T-cell (primary cell): Measurements from ENCODE around the gene C2CD3. TPM values are rescaled to one million over a fixed set of nuclear protein-coding genes. Genes with fewer than 3 reads are reported as not detected.

Experiments
- ATAC-seq, 4 experiments: fragments of 200-7000 bp in 3 of 4; fragments of 150-1000 bp in 1 of 4; cut with Tn5 transposase; replicated peaks in 1 of 4; 1 replicate in 3 of 4; 2 replicates in 1 of 4; pipeline ENCODE4 v1.10.0; 2021; ENCODE audit warnings: moderate library complexity in 3 of 4, mild to moderate bottlenecking in 2 of 4, moderate number of reproducible peaks in 1 of 4
- CTCF ChIA-PET, 2 donors: fragments of 300-600 bp; sonication (Branson Sonifier 250); formaldehyde crosslinking; loops; one replicate each; lab custom pipeline; 2022; ENCODE audit warnings: antibody characterized with exemption in 2 of 2; lab: Charles Lee
- POLR2A ChIA-PET, 2 donors: fragments of 300-600 bp; sonication (Branson Sonifier 250); formaldehyde crosslinking; loops; one replicate each; lab custom pipeline; 2022; ENCODE audit warnings: antibody characterized with exemption in 2 of 2; lab: Charles Lee
- DNase-seq, 35 experiments: peaks; one replicate each; pipeline versions ENCODE4 v3.0.0 to v3.0.0-alpha.2; 2013 to 2023
- H3K27ac ChIP-seq: one replicate; pipeline ENCODE4 v1.5.1; 2013; ENCODE audit warnings: low read length
- H3K27me3 ChIP-seq, 2 experiments: replicated peaks in 1 of 2; 1 replicate in 1 of 2; 2 replicates in 1 of 2; pipeline versions ENCODE4 v1.6.1 to v1.7.0; 2013; ENCODE audit warnings: low read length in 1 of 2, mixed read lengths in 1 of 2; ENCODE audit not compliant: control insufficient read depth in 2 of 2, insufficient read depth in 2 of 2; ENCODE audit errors: extremely low read depth in 1 of 2
- H3K36me3 ChIP-seq, 2 donors: 1 replicate in 1 of 2; 2 replicates in 1 of 2; pipeline versions ENCODE4 v1.6.1 to v1.7.0; 2013; ENCODE audit warnings: low read length in 1 of 2; ENCODE audit not compliant: control insufficient read depth in 2 of 2, insufficient read depth in 1 of 2; ENCODE audit errors: extremely low read depth in 1 of 2
- H3K4me1 ChIP-seq, 2 experiments: 1 replicate in 1 of 2; 2 replicates in 1 of 2; pipeline versions ENCODE4 v1.6.1 to v1.7.0; 2013; ENCODE audit warnings: low read length in 2 of 2, mixed read lengths in 1 of 2; ENCODE audit not compliant: insufficient read depth in 2 of 2, control insufficient read depth in 1 of 2; ENCODE audit errors: extremely low read depth in 1 of 2
- H3K4me3 ChIP-seq, 2 donors: 1 replicate in 1 of 2; 2 replicates in 1 of 2; pipeline versions ENCODE4 v1.5.1 to v1.7.0; 2013; ENCODE audit warnings: mild to moderate bottlenecking in 2 of 2, low read length in 1 of 2, moderate library complexity in 1 of 2; ENCODE audit not compliant: control insufficient read depth in 1 of 2; ENCODE audit errors: extremely low read depth in 1 of 2
- H3K9me3 ChIP-seq: 2 replicates; pipeline ENCODE4 v1.7.0; 2013
- H3K27ac Mint-ChIP-seq, 2 donors: one replicate each; pipeline ENCODE4 v1.8.0; 2020 to 2021; ENCODE audit warnings: mild to moderate bottlenecking in 2 of 2, mixed read lengths in 2 of 2
- H3K27me3 Mint-ChIP-seq, 2 donors: one replicate each; pipeline ENCODE4 v1.8.0; 2021 to 2022; ENCODE audit warnings: mixed read lengths in 2 of 2
- H3K36me3 Mint-ChIP-seq: one replicate; pipeline ENCODE4 v1.8.0; 2021; ENCODE audit warnings: mixed read lengths
- H3K4me1 Mint-ChIP-seq, 3 donors: one replicate each; pipeline ENCODE4 v1.8.0; 2020 to 2022; ENCODE audit warnings: mixed read lengths in 3 of 3, mild to moderate bottlenecking in 1 of 3
- H3K4me3 Mint-ChIP-seq, 3 donors: one replicate each; pipeline ENCODE4 v1.8.0; 2020 to 2022; ENCODE audit warnings: mild to moderate bottlenecking in 3 of 3, mixed read lengths in 3 of 3, moderate library complexity in 3 of 3
- H3K9me3 Mint-ChIP-seq, 3 donors: one replicate each; pipeline ENCODE4 v1.8.0; 2020 to 2022; ENCODE audit warnings: mixed read lengths in 3 of 3
- WGBS: methylation state at CpG from one replicate; pipeline ENCODE4 v1.1.5; 2013; ENCODE audit warnings: missing lambda C conversion rate; ENCODE audit not compliant: insufficient coverage; 5-methylcytosine and 5-hydroxymethylcytosine counted together
- total RNA-seq, 35 experiments: library from RNA in 6 of 35; stranded (reverse) in 6 of 35; fragments of 120-200 nt in 1 of 35; gene quantifications; one replicate each; pipeline versions ENCODE4 v1.2.1 to v1.2.4 and lab custom pipeline; 2013 to 2026

C2CD3 gene
- total RNA-seq, 5 donors from 2014 or later (not counting 1 experiment from before 2014, with no cell fraction given), result 37.0 to 47.7 (median 41.0) TPM

GRCh38 chr11:74094393-74094792 lies 76.4 kb downstream of the C2CD3 start:
- ChIA-PET CTCF (interaction anchor here in 1 of 2 donors (0.6 kb wide), 1 partner anchor 859 kb away, joined by 3 read pairs; no protein-coding TSS in a partner anchor), POLR2A (interaction anchor here in 1 of 2 donors (0.6 kb wide), 1 partner anchor 885 kb away, joined by 3 read pairs; no protein-coding TSS in a partner anchor)
- Histone ChIP-seq H3K36me3 (peaks cover 2 to 74% of the 10 kb centered on the region in 2 donors), H3K4me3 (no peak overlapping the region), H3K27me3 (no peaks in the 10 kb centered on the region), H3K27ac (no peak overlapping the region), H3K9me3 (no peaks in the 10 kb centered on the region), H3K4me1 (no peaks in the 10 kb centered on the region)
- Mint-ChIP-seq H3K4me1 (peaks cover 0 to 7% (median 4%) of the 10 kb centered on the region in 3 donors), H3K4me3 (no peak overlapping the region), H3K9me3 (no peaks in the 10 kb centered on the region), H3K27ac (no peak overlapping the region), H3K36me3 (peaks cover 55% of the 10 kb centered on the region), H3K27me3 (no peaks in the 10 kb centered on the region)
- 100% methylated on average over 4 of the region's 4 CpGs for WGBS
- DNase-seq (no peak), ATAC-seq (no peak)

GRCh38 chr11:74092425-74092824 lies 78.4 kb downstream of the C2CD3 start:
- Mint-ChIP-seq H3K4me1 (no peaks in the 10 kb centered on the region), H3K9me3 (no peaks in the 10 kb centered on the region), H3K27ac (no peak overlapping the region), H3K4me3 (no peak overlapping the region), H3K27me3 (no peaks in the 10 kb centered on the region), H3K36me3 (peaks cover 42% of the 10 kb centered on the region)
- ChIA-PET CTCF (interaction anchor here in 1 of 2 donors (0.6 kb wide), 1 partner anchor 17 kb away, joined by 7 read pairs; no protein-coding TSS in a partner anchor), POLR2A (no interaction called here)
- ATAC-seq (no peak), DNase-seq (no peak)
- no peak overlapping the region for H3K4me3 ChIP-seq
- H3K27me3 ChIP-seq, result no peaks in the 10 kb centered on the region
- H3K27ac ChIP-seq, result no peak overlapping the region
- H3K9me3 ChIP-seq, result no peaks in the 10 kb centered on the region
- 90% methylated on average over 2 of the region's 6 CpGs for WGBS
- no peaks in the 10 kb centered on the region for H3K4me1 ChIP-seq
- H3K36me3 ChIP-seq, result peaks cover 4 to 72% of the 10 kb centered on the region in 2 donors

GRCh38 chr11:74091549-74091948 lies 79.3 kb downstream of the C2CD3 start:
- DNase-seq (no peak), ATAC-seq (no peak)
- POLR2A ChIA-PET, result no interaction called here
- Histone ChIP-seq H3K9me3 (no peaks in the 10 kb centered on the region), H3K4me1 (no peaks in the 10 kb centered on the region), H3K4me3 (no peak overlapping the region), H3K27me3 (no peaks in the 10 kb centered on the region), H3K36me3 (peaks cover 2 to 74% of the 10 kb centered on the region in 2 donors), H3K27ac (no peak overlapping the region)
- WGBS, result no CpG with 5 or more reads among the region's 1 CpG
- Mint-ChIP-seq H3K9me3 (no peaks in the 10 kb centered on the region), H3K36me3 (peaks cover 35% of the 10 kb centered on the region), H3K27me3 (no peaks in the 10 kb centered on the region), H3K27ac (no peak overlapping the region), H3K4me3 (no peak overlapping the region), H3K4me1 (no peaks in the 10 kb centered on the region)
- CTCF ChIA-PET, result no interaction called here

GRCh38 chr11:74090701-74091100 lies 80.1 kb downstream of the C2CD3 start:
- DNase-seq, result peak in 1 of 35 experiments; percentile 34
- H3K9me3 Mint-ChIP-seq, result no peaks in the 10 kb centered on the region
- H3K36me3 Mint-ChIP-seq, result peaks cover 35% of the 10 kb centered on the region
- H3K4me3 Mint-ChIP-seq, result no peak overlapping the region
- ChIA-PET CTCF (no interaction called here), POLR2A (no interaction called here)
- H3K27me3 Mint-ChIP-seq, result no peaks in the 10 kb centered on the region
- Histone ChIP-seq H3K36me3 (peaks cover 2 to 75% of the 10 kb centered on the region in 2 donors), H3K4me3 (no peak overlapping the region), H3K9me3 (no peaks in the 10 kb centered on the region), H3K4me1 (no peaks in the 10 kb centered on the region), H3K27ac (no peak overlapping the region), H3K27me3 (no peaks in the 10 kb centered on the region)
- WGBS, result 90% methylated on average over 2 of the region's 3 CpGs
- peak in 1 of 4 experiments; percentile 43 for ATAC-seq
- H3K4me1 Mint-ChIP-seq, result peaks cover 0 to 2% (median 0%) of the 10 kb centered on the region in 3 donors
- no peak overlapping the region for H3K27ac Mint-ChIP-seq

GRCh38 chr11:74086242-74086884 lies 84.4 kb downstream of the C2CD3 start:
- no peaks in the 10 kb centered on the region for H3K4me1 ChIP-seq
- no peak overlapping the region for H3K27ac Mint-ChIP-seq
- H3K27ac ChIP-seq, result no peak overlapping the region
- no peaks in the 10 kb centered on the region for H3K27me3 ChIP-seq
- no peaks in the 10 kb centered on the region for H3K9me3 ChIP-seq
- H3K4me3 Mint-ChIP-seq, result no peak overlapping the region
- ATAC-seq (peak in 1 of 4 experiments; percentile 62), DNase-seq (peak in 1 of 35 experiments; percentile 10)
- WGBS, result no CpG with 5 or more reads among the region's 5 CpGs
- no peaks in the 10 kb centered on the region for H3K9me3 Mint-ChIP-seq
- peaks cover 52% of the 10 kb centered on the region for H3K36me3 Mint-ChIP-seq
- H3K4me1 Mint-ChIP-seq, result peaks cover 0 to 6% (median 4%) of the 10 kb centered on the region in 3 donors
- no peak overlapping the region for H3K4me3 ChIP-seq
- ChIA-PET CTCF (no interaction called here), POLR2A (interaction anchor here in 1 of 2 donors (0.7 kb wide), 1 partner anchor 56 kb away, joined by 3 read pairs; no protein-coding TSS in a partner anchor)
- H3K27me3 Mint-ChIP-seq, result no peaks in the 10 kb centered on the region
- H3K36me3 ChIP-seq, result peaks cover 2 to 58% of the 10 kb centered on the region in 2 donors

- DNase-seq (no peak), ATAC-seq (no peak)
- peaks cover 2 to 58% of the 10 kb centered on the region in 2 donors for H3K36me3 ChIP-seq
- no peaks in the 10 kb centered on the region for H3K9me3 ChIP-seq
- ChIA-PET POLR2A (no interaction called here), CTCF (no interaction called here)
- H3K27ac Mint-ChIP-seq, result peak overlapping the region in 1 of 2 donors; percentile 48
- no peak overlapping the region for H3K4me3 ChIP-seq
- no peaks in the 10 kb centered on the region for H3K9me3 Mint-ChIP-seq
- no peaks in the 10 kb centered on the region for H3K4me1 ChIP-seq
- peaks cover 0 to 6% (median 4%) of the 10 kb centered on the region in 3 donors for H3K4me1 Mint-ChIP-seq
- H3K36me3 Mint-ChIP-seq, result peaks cover 55% of the 10 kb centered on the region
- no peak overlapping the region for H3K4me3 Mint-ChIP-seq
- no peaks in the 10 kb centered on the region for H3K27me3 ChIP-seq
- H3K27me3 Mint-ChIP-seq, result no peaks in the 10 kb centered on the region
- WGBS, result 69% methylated on average over 3 of the region's 6 CpGs
- no peak overlapping the region for H3K27ac ChIP-seq
These were observed 85.3 kb downstream of the C2CD3 start for GRCh38 chr11:74085542-74085892.
